Measurements from ENCODE around the gene RMI2.

The RMI2 gene

DNA sequence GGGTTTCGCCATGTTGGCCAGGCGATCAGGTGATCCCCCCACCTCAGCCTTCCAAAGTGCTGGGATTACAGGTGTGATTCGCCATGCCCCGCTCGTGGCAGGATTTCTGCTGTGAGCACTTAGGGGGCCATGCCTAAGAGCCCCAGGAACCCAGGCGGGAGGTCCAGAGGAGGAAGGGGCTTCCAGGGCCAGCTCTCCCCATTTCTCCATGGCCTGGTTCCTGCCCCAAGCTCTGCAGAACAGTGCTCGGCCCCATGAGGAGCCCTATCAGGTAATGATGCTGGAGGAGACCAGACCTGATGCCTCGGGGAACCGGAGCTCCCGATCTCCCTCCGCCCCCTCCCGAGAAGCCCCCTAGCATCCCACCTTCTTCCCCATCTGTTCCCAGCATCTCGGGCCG lies 53.6 kb downstream of the RMI2 start:
- CTCF ChIA-PET: no interaction called here

GRCh38 chr16:11399261-11399831 lies 54.1 kb downstream of the RMI2 start:
- ChIA-PET CTCF (interaction anchor here (0.8 kb wide), 1 partner anchor 446 kb away, joined by 3 read pairs; no protein-coding TSS in a partner anchor), POLR2A (no interaction called here)
- no peak for DNase-seq (ENCODE audit: extremely low spot score)
- no peak for TF ChIP-seq SP1 (IDR thresholded peaks at IDR 0.05)
- no peak for TF ChIP-seq ARNT (IDR thresholded peaks at IDR 0.05)
- no peak for TF ChIP-seq FOXM1 (IDR thresholded peaks at IDR 0.05; ENCODE audit: borderline replicate concordance)
- no peak for TF ChIP-seq LEF1 (IDR thresholded peaks at IDR 0.05; ENCODE audit: borderline replicate concordance)
- no peak for TF ChIP-seq FOXA1 (IDR thresholded peaks at IDR 0.05)
- no peak for TF ChIP-seq CTBP1 (IDR thresholded peaks at IDR 0.05; ENCODE audit: borderline replicate concordance)
- no peak for TF ChIP-seq HDGF (IDR thresholded peaks at IDR 0.05; ENCODE audit: borderline replicate concordance)
- no peak for TF ChIP-seq FOXK2 (IDR thresholded peaks at IDR 0.05)
- TF ChIP-seq L3MBTL2 (conservative IDR thresholded peaks at IDR 0.05): no peak
- no peak for TF ChIP-seq ELF4 (IDR thresholded peaks at IDR 0.05)
- TF ChIP-seq, protein P1, sequence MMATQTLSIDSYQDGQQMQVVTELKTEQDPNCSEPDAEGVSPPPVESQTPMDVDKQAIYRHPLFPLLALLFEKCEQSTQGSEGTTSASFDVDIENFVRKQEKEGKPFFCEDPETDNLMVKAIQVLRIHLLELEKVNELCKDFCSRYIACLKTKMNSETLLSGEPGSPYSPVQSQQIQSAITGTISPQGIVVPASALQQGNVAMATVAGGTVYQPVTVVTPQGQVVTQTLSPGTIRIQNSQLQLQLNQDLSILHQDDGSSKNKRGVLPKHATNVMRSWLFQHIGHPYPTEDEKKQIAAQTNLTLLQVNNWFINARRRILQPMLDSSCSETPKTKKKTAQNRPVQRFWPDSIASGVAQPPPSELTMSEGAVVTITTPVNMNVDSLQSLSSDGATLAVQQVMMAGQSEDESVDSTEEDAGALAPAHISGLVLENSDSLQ (IDR thresholded peaks at IDR 0.05): no peak
- TF ChIP-seq SUZ12 (IDR thresholded peaks at IDR 0.05): no peak
- no peak for TF ChIP-seq BHLHE40 (IDR thresholded peaks at IDR 0.05; ENCODE audit: borderline replicate concordance)

More for the DNA sequence above, 53.6 kb downstream of the RMI2 start:
- POLR2A ChIA-PET: no interaction called here
- no peak for DNase-seq (ENCODE audit: extremely low spot score)
- TF ChIP-seq TARDBP (IDR thresholded peaks at IDR 0.05) (no peak), BHLHE40 (IDR thresholded peaks at IDR 0.05; ENCODE audit: borderline replicate concordance) (no peak), ARNT (IDR thresholded peaks at IDR 0.05) (no peak)

- POLR2A ChIA-PET: no interaction called here
- no peak for TF ChIP-seq TARDBP (IDR thresholded peaks at IDR 0.05)
- TF ChIP-seq NFRKB (IDR thresholded peaks at IDR 0.05): no peak
- no peak for TF ChIP-seq ARNT (IDR thresholded peaks at IDR 0.05)
- no peak for TF ChIP-seq SUZ12 (IDR thresholded peaks at IDR 0.05)
- TF ChIP-seq FOXA1 (IDR thresholded peaks at IDR 0.05): no peak
- TF ChIP-seq ZNF384 (IDR thresholded peaks at IDR 0.05): no peak
- no peak for TF ChIP-seq LEF1 (IDR thresholded peaks at IDR 0.05; ENCODE audit: borderline replicate concordance)
- TF ChIP-seq FOXK2 (IDR thresholded peaks at IDR 0.05): no peak
- no peak for TF ChIP-seq L3MBTL2 (conservative IDR thresholded peaks at IDR 0.05)
- no peak for TF ChIP-seq BHLHE40 (IDR thresholded peaks at IDR 0.05; ENCODE audit: borderline replicate concordance)
- no peak for TF ChIP-seq FOXM1 (IDR thresholded peaks at IDR 0.05; ENCODE audit: borderline replicate concordance)
- TF ChIP-seq SP1 (IDR thresholded peaks at IDR 0.05): no peak
- TF ChIP-seq ELF4 (IDR thresholded peaks at IDR 0.05): no peak
- no peak for TF ChIP-seq CTBP1 (IDR thresholded peaks at IDR 0.05; ENCODE audit: borderline replicate concordance)
- no peak for TF ChIP-seq HDGF (IDR thresholded peaks at IDR 0.05; ENCODE audit: borderline replicate concordance)
- TF ChIP-seq, protein P1 (IDR thresholded peaks at IDR 0.05): no peak
- no peak for DNase-seq (ENCODE audit: extremely low spot score)
- CTCF ChIA-PET: interaction anchor here (0.8 kb wide), 1 partner anchor 447 kb away, joined by 3 read pairs; no protein-coding TSS in a partner anchor
These were observed 54.8 kb downstream of the RMI2 start for GRCh38 chr16:11400076-11400475.

All from HEK293T (cell line).